CD14-positive monocyte (primary cell): ENCODE data around the gene WDFY4. TPM values are rescaled to one million over a fixed set of nuclear protein-coding genes. Genes with fewer than 3 reads are reported as not detected.

Experiments
- DNase-seq, 3 donors: peaks; one replicate each; pipeline ENCODE4 v3.0.0-alpha.2; 2011 to 2022
- H2AFZ ChIP-seq: 2 replicates; pipeline ENCODE4 v1.6.0; 2012; ENCODE audit warnings: mild to moderate bottlenecking, low read depth, low read length, inconsistent platforms; ENCODE audit not compliant: insufficient read depth, poor library complexity, severe bottlenecking
- H3K27ac ChIP-seq, 2 donors: 1 replicate in 1 of 2; 2 replicates in 1 of 2; pipeline ENCODE4 v1.5.1; 2012 to 2013; ENCODE audit warnings: low read length in 2 of 2, control low read depth in 1 of 2, inconsistent platforms in 1 of 2, low read depth in 1 of 2, mild to moderate bottlenecking in 1 of 2
- H3K27me3 ChIP-seq, 2 donors: one replicate each; pipeline versions ENCODE4 v1.6.0 to v1.6.1; 2011 to 2013; ENCODE audit warnings: low read length in 2 of 2; ENCODE audit not compliant: control insufficient read depth in 2 of 2, insufficient read depth in 2 of 2
- H3K36me3 ChIP-seq, 2 donors: replicated peaks in 1 of 2; 1 replicate in 1 of 2; 2 replicates in 1 of 2; pipeline versions ENCODE4 v1.5.1 to v1.6.1; 2012 to 2013; ENCODE audit warnings: low read length in 2 of 2, control low read depth in 1 of 2, inconsistent platforms in 1 of 2, mild to moderate bottlenecking in 1 of 2; ENCODE audit not compliant: insufficient read depth in 2 of 2, control insufficient read depth in 1 of 2
- H3K4me1 ChIP-seq, 2 donors: 1 replicate in 1 of 2; 2 replicates in 1 of 2; pipeline versions ENCODE4 v1.5.1 to v1.6.1; 2012 to 2013; ENCODE audit warnings: low read length in 2 of 2, control low read depth in 1 of 2, inconsistent platforms in 1 of 2, mild to moderate bottlenecking in 1 of 2, moderate library complexity in 1 of 2; ENCODE audit not compliant: insufficient read depth in 2 of 2, control insufficient read depth in 1 of 2
- H3K4me2 ChIP-seq: replicated peaks from 2 replicates; pipeline ENCODE3; 2012; ENCODE audit warnings: low read length, moderate library complexity, mild to moderate bottlenecking; ENCODE audit not compliant: poor library complexity, severe bottlenecking; ENCODE audit errors: extremely low read depth
- H3K4me3 ChIP-seq, 3 experiments: fragments of 200-600 bp in 1 of 3; sonication (generic) in 1 of 3; replicated peaks in 1 of 3; 1 replicate in 2 of 3; 2 replicates in 1 of 3; pipeline ENCODE4 v1.5.1; 2011 to 2013; ENCODE audit warnings: low read length in 3 of 3, mild to moderate bottlenecking in 3 of 3, control low read depth in 2 of 3, low read depth in 2 of 3, inconsistent platforms in 1 of 3, moderate library complexity in 1 of 3
- H3K79me2 ChIP-seq: 2 replicates; pipeline ENCODE4 v1.6.0; 2012; ENCODE audit warnings: mild to moderate bottlenecking, control low read depth, inconsistent platforms, low read length, moderate library complexity; ENCODE audit not compliant: insufficient read depth
- H3K9ac ChIP-seq: 2 replicates; pipeline ENCODE4 v1.6.0; 2017; ENCODE audit warnings: low read length, mild to moderate bottlenecking; ENCODE audit not compliant: insufficient read depth, poor library complexity, severe bottlenecking
- H3K9me3 ChIP-seq, 2 donors: replicated peaks in 1 of 2; 1 replicate in 1 of 2; 2 replicates in 1 of 2; pipeline versions ENCODE4 v1.5.1 to v1.6.1; 2012 to 2013; ENCODE audit warnings: low read length in 2 of 2, control low read depth in 1 of 2; ENCODE audit not compliant: control insufficient read depth in 1 of 2, insufficient read depth in 1 of 2
- H4K20me1 ChIP-seq: 2 replicates; pipeline ENCODE4 v1.6.0; 2012; ENCODE audit warnings: mild to moderate bottlenecking, low read length, control low read depth, moderate library complexity; ENCODE audit not compliant: insufficient read depth
- H3K27ac Mint-ChIP-seq, 7 donors: one replicate each; pipeline ENCODE4 v1.8.0; 2020; ENCODE audit warnings: mild to moderate bottlenecking in 7 of 7, mixed read lengths in 7 of 7, moderate library complexity in 6 of 7, inconsistent platforms in 2 of 7
- H3K27me3 Mint-ChIP-seq, 3 donors: one replicate each; pipeline ENCODE4 v1.8.0; 2021 to 2022; ENCODE audit warnings: low read depth in 3 of 3, mild to moderate bottlenecking in 3 of 3, mixed read lengths in 3 of 3, moderate library complexity in 3 of 3, inconsistent platforms in 1 of 3
- H3K36me3 Mint-ChIP-seq, 2 donors: one replicate each; pipeline ENCODE4 v1.8.0; 2020; ENCODE audit warnings: mixed read lengths in 2 of 2, inconsistent platforms in 1 of 2, mild to moderate bottlenecking in 1 of 2
- H3K4me1 Mint-ChIP-seq: one replicate; pipeline ENCODE4 v1.8.0; 2020; ENCODE audit warnings: mild to moderate bottlenecking, mixed read lengths
- H3K4me3 Mint-ChIP-seq, 2 donors: one replicate each; pipeline ENCODE4 v1.8.0; 2020; ENCODE audit warnings: mild to moderate bottlenecking in 2 of 2, mixed read lengths in 2 of 2, moderate library complexity in 1 of 2
- H3K9me3 Mint-ChIP-seq, 7 donors: one replicate each; pipeline ENCODE4 v1.8.0; 2020 to 2022; ENCODE audit warnings: mixed read lengths in 7 of 7, mild to moderate bottlenecking in 6 of 7, moderate library complexity in 6 of 7, inconsistent platforms in 2 of 7
- WGBS: methylation state at CpG from one replicate; pipeline ENCODE4 v1.1.5; 2013; ENCODE audit warnings: missing lambda C conversion rate; ENCODE audit not compliant: insufficient coverage; 5-methylcytosine and 5-hydroxymethylcytosine counted together
- intact Hi-C, 2 donors: fragments of 100-400 bp; cut with micrococcal nuclease; formaldehyde crosslinking; loops; one replicate each; pipeline versions ENCODE4 v1.15.0 to v1.15.1; 2023
- polyA plus RNA-seq, 3 donors: library from polyadenylated mRNA; depleted of rRNA in 1 of 3; unstranded in 2 of 3; stranded (reverse) in 1 of 3; fragments of 300-500 nt in 2 of 3; fragments of >200 nt in 1 of 3; fragmentation: Illumina TruSeq in 2 of 3; gene quantifications; 1 replicate in 2 of 3; 2 replicates in 1 of 3; pipeline ENCODE4 v1.2.3, GENCODE V29; 2012 to 2021
- TF ChIP-seq, protein P1 (sequence below): fragments of 200-600 bp; IDR thresholded peaks from one replicate; pipeline ENCODE4 v1.8.0; 2022; ENCODE audit warnings: antibody characterized with exemption, mild to moderate bottlenecking

Gene WDFY4
- polyA plus RNA-seq, 3 donors: 7.5 to 36.1 (median 9.8) TPM

DNA sequence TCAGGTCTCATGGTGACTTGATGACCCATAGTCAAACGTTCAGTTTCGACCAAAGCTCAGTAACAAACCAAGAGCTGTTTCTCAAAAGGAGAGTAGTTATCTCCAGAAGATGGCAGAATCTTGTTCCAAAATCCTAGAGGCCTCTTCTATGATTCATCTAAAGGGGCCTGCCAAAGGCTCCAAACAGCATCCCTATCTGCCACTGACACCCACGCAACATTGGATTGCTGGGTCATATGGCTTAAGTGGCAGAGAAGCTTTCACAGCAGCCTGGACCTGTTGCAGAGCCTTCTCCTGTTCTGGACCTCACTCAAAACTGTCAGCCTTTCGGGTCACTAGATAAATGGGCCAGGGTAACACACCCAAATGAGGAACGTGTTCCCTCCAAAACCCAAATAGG is 309.0 kb downstream of the WDFY4 start:
- H3K36me3 ChIP-seq: no peaks in the 10 kb centered on the region
- intact Hi-C loops: no loop called here
- no peaks in the 10 kb centered on the region for H3K79me2 ChIP-seq
- no peaks in the 10 kb centered on the region for H4K20me1 ChIP-seq
- Mint-ChIP-seq H3K27me3 (peaks cover 0 to 2% (median 0%) of the 10 kb centered on the region in 3 donors), H3K9me3 (no peaks in the 10 kb centered on the region), H3K4me3 (no peak overlapping the region), H3K4me1 (no peaks in the 10 kb centered on the region), H3K36me3 (no peaks in the 10 kb centered on the region), H3K27ac (no peak overlapping the region)
- no peaks in the 10 kb centered on the region for H3K27me3 ChIP-seq
- H2AFZ ChIP-seq: no peak overlapping the region
- H3K4me3 ChIP-seq: no peak overlapping the region
- H3K4me1 ChIP-seq: no peaks in the 10 kb centered on the region
- no peak for DNase-seq
- no peak overlapping the region for H3K27ac ChIP-seq
- TF ChIP-seq, protein P1, sequence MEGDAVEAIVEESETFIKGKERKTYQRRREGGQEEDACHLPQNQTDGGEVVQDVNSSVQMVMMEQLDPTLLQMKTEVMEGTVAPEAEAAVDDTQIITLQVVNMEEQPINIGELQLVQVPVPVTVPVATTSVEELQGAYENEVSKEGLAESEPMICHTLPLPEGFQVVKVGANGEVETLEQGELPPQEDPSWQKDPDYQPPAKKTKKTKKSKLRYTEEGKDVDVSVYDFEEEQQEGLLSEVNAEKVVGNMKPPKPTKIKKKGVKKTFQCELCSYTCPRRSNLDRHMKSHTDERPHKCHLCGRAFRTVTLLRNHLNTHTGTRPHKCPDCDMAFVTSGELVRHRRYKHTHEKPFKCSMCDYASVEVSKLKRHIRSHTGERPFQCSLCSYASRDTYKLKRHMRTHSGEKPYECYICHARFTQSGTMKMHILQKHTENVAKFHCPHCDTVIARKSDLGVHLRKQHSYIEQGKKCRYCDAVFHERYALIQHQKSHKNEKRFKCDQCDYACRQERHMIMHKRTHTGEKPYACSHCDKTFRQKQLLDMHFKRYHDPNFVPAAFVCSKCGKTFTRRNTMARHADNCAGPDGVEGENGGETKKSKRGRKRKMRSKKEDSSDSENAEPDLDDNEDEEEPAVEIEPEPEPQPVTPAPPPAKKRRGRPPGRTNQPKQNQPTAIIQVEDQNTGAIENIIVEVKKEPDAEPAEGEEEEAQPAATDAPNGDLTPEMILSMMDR: no peak
- no peaks in the 10 kb centered on the region for H3K9me3 ChIP-seq
- H3K9ac ChIP-seq: no peak overlapping the region
- no peak overlapping the region for H3K4me2 ChIP-seq
- WGBS: 100% methylated on average over 3 of the region's 5 CpGs

DNA sequence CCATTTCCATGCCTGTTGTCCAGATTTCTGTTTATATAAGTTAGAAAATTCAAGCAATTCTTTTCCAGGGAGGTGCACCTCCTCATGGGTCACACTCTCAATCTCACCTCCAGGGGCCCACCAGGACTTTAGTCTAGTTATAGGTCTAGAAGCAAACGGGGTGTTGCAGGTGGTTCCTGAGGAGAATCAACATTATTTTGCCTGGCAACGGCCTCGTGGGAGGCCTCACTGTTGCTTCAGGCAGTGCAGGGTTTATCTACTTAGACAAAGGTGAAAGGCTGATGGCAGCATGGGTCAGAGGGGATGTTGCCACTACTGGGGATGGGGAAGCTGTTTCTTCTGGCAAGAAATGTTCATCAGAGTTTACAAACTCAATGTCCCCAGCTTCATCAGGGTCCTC is 311.7 kb downstream of the WDFY4 start:
- Histone ChIP-seq H3K27me3 (no peaks in the 10 kb centered on the region), H3K79me2 (no peaks in the 10 kb centered on the region), H4K20me1 (no peaks in the 10 kb centered on the region), H2AFZ (no peak overlapping the region), H3K9ac (no peak overlapping the region), H3K27ac (no peak overlapping the region), H3K4me2 (no peak overlapping the region), H3K4me3 (no peak overlapping the region), H3K4me1 (no peaks in the 10 kb centered on the region), H3K36me3 (no peaks in the 10 kb centered on the region), H3K9me3 (no peaks in the 10 kb centered on the region)
- TF ChIP-seq, protein P1: no peak
- 100% methylated on average over 2 of the region's 3 CpGs for WGBS
- Mint-ChIP-seq H3K27me3 (peaks cover 0 to 2% (median 2%) of the 10 kb centered on the region in 3 donors), H3K4me1 (no peaks in the 10 kb centered on the region), H3K27ac (no peak overlapping the region), H3K9me3 (no peaks in the 10 kb centered on the region), H3K36me3 (no peaks in the 10 kb centered on the region), H3K4me3 (no peak overlapping the region)
- no peak for DNase-seq
- intact Hi-C loops: no loop called here
